GM21619 (cell line): ENCODE measurements around the gene SUSD3.

Experiments
- ATAC-seq: cut with Tn5 transposase; IDR thresholded peaks from one replicate; pipeline ENCODE4 v1.9.1; 2021; ENCODE audit not compliant: unreplicated experiment

The SUSD3 gene

DNA sequence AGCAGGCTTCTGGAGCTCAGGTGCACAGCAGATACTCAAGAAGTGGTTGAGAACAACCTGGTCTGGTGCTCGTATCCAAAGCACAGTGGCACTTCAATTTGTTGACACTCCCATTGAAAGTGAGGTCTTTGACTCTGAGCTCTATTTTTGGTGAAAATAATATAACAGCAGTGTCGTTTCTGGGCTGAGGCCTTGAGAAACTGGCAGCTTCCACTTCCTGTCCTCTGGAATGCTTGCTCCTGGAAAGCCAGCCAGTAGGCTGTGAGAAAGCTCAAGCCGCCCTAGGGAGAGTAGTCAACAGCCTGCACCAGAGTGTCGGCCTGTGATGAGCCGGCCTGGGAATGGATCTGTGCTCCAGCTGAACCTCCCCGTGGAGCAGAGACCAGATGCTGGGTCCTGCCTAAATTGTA is 6.8 kb upstream of the SUSD3 start:
- no peak for ATAC-seq

- ATAC-seq: no peak
Measured at GRCh38 chr9:93052791-93053540, 5.5 kb upstream of the SUSD3 start.

DNA sequence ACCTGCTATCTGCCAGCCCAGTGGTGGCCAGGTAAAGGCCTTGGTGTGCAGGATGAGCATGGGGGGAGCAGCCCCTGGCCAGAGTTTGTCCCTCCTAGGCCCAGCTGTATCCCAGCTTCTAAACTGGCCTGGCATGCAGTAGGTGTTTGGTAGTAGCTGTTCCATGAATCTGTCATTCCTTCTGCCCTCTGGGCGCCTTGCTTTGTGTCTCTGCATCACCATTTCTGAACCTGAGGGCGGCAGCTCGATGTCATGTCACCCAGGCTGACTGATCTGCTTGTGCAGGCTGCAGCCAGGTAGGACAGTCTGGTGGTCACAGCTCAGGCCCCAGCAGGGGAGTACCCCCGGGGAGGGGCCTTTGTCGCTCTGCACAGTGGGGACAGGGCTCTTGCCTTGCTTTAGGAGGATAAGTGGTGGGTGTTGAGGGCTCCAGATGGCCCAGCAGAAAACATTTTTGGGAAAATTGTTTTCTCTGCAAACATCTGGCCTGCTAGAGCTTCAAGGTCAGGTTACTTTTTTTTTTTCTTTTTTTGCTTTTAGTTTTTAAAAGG is 4.6 kb upstream of the SUSD3 start:
- no peak for ATAC-seq

GRCh38 chr9:93054758-93055704 is 3.5 kb upstream of the SUSD3 start:
- no peak for ATAC-seq

DNA sequence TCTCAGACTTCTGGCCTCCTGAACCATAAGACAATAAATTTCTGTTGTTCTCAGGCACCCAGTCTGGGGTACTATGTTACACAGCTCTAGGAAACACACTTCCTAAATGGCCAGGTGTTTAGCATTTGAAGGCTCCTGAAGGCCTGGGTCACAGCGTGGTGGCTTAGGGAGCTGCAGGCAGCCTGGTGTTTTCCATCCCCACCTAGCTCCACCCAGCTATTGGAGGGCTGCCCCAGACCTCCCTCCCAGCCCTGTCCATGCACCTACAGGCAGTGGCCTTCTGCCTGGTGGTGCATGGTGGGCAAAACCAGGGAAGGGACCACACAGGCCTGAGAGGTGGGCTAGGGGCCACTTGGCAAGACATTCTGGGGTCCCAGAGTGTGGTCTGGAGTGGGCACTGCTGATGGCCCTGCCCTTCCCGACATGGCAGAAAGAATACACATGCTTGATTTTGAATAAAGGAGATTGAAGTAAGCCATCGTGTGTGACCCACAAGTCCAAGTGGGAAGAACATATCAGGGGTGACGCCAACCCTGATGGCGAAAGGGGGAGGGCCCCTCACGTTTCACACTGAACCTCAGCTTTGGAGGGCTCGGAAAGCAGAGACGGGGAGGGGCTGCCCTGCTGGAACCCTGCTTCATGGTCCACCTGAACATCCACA is 1.3 kb upstream of the SUSD3 start:
- ATAC-seq: no peak

DNA sequence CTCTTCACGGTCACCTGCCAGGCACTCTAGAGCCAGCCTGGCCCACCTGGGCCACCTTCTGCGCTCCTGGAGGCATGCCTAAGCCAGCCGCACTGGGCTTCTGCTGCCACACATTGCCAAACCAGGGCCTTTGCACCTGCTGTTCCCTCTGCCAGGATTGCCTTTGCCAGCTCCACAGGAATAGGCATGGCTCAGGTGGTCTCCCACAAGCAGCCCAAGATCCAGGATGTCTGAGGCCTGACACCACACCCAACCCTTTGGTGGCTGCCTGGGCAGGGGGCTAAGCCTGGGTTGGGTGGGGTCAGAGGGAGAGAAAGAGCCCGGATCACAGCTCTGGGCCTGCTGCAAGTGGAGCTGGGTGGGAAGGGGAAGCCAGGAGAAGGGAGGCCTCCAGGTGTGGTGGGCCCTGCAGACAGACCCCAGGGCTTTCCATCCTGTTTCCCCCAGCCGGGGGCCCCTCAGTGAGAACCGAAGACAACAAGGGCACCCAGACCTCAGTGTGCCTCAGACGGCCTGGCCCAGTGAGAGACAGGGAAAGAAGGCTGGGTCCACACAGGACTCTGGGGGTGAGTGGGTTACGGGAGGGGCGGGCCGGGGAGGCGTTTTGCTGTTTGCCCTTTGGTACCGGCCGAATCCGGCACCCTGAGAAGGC is 672 bp upstream of the SUSD3 start:
- peak; percentile 2 for ATAC-seq

GRCh38 chr9:93059011-93059714 is 662 bp downstream of the SUSD3 start:
- ATAC-seq: peak; percentile 21

- no peak for ATAC-seq
Measured at GRCh38 chr9:93059715-93060578, 1.4 kb downstream of the SUSD3 start.

GRCh38 chr9:93060746-93061259 is 2.3 kb downstream of the SUSD3 start:
- no peak for ATAC-seq

GRCh38 chr9:93061260-93061751 is 2.8 kb downstream of the SUSD3 start:
- no peak for ATAC-seq

DNA sequence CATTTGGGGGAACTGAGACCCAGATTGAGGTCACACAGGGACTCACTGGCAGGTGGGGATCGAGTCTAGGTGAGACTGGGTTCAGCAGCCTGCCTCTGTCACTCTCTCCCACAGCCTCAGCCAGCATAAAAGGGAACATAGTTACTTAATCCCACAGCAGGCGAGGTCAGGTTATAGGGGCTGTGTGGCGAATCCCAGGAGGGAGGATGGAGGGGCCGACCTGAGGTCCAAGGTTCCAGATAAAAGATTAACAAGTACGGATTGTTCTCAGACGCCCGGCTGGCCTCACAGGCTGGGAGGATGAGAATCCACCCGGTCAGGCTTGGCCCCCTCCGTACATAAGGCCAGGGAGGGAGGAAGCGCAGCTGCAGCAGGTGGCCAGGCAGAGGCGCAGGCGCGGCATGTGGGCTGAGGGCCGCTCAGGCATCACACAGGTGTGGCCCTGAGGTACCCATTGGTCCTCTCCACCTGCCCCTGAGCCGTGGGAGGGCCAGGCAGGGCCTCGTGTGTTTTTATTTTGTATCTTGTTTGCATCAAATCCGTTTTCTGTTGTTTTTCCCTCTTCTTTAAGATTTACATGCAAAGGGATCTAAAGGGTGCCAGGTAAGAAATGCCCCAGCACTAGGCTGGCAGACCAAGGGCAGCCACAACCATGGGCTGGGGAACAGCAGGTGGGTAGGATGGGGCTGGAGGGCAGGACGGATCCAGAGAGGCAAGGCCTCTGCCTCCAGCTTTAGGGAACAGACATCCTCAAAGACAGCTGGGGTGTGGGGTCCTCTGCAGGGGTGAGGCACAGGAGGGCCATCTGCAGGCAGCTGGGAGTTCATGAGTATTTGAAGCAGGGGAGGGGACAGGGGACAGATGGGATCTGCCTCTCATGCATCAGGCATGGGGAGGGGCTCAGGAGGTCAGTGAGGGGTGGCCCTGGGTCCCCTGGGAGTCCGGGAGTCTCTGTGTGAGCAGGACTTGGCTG is 3.6 kb downstream of the SUSD3 start:
- peak; percentile 32 for ATAC-seq

DNA sequence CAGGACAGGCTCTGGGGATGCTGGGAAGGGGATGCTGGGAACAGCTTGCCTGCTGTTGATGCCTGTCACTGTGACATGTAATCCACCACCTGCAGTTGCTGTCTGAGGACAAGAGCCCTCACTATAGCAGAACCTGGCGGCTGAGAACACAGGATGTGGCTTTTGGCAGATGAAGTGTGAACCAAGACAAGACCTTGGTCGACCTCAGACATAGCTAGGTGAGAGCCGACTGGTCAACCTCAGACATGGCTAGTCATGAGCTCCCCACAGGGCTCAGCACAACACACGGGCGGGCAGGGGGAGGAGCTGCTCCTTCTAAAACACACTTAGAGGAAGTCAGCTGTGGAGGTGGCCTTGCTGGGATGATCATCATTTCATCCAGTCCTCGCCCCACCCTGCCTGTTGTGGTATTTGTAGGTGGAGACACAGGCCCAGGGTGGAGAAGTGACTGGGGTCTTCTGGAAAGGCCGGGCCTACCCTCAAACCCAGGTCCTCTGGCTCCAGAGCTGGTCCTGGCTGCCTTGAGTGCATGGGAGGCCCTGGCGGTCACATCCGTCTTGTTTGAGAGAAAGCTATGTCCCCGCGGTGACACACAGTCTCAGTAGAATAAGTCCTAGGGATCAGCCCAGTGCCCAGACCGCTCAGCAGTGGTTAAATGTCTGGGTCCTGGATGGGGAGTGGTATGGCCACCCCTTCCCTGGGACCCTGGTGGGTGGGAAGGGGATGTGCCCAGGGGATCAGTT is 6.1 kb downstream of the SUSD3 start:
- ATAC-seq: peak; percentile 87

- no peak for ATAC-seq
Measured at GRCh38 chr9:93065135-93065720, 6.7 kb downstream of the SUSD3 start.

GRCh38 chr9:93066978-93067603 is 8.6 kb downstream of the SUSD3 start:
- no peak for ATAC-seq

- no peak for ATAC-seq
Measured at GRCh38 chr9:93068956-93069355, 10.5 kb downstream of the SUSD3 start.

DNA sequence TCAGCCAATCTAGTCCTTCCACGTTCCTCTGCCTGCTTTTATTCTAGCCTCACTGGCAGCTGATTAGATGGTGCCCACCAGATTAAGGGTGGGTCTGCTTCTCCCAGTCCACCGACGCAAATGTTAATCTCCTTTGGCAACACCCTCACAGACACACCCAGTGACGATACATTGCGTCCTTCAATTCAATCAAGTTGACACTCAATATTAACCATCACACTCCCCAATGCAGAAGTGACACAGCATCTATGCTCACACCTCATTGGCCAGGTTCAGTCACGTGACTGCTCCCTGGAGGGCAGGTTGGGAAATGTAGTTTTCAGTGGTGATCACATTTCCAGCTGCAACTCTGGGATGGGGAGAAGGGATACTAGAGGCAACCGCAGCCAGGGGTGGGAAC is 13.0 kb downstream of the SUSD3 start:
- ATAC-seq: no peak
